ENCODE results near the gene TMEM150A.
A peak's percentile ranks its signal among the peaks of the same experiment; 100 is the strongest.
"Not testable (repeated sequence)": the region's sequence is repeated elsewhere in the genome, so short reads cannot be mapped to it uniquely, and the experiment has no call there.

Gene TMEM150A, protein sequence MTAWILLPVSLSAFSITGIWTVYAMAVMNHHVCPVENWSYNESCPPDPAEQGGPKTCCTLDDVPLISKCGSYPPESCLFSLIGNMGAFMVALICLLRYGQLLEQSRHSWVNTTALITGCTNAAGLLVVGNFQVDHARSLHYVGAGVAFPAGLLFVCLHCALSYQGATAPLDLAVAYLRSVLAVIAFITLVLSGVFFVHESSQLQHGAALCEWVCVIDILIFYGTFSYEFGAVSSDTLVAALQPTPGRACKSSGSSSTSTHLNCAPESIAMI

DNA sequence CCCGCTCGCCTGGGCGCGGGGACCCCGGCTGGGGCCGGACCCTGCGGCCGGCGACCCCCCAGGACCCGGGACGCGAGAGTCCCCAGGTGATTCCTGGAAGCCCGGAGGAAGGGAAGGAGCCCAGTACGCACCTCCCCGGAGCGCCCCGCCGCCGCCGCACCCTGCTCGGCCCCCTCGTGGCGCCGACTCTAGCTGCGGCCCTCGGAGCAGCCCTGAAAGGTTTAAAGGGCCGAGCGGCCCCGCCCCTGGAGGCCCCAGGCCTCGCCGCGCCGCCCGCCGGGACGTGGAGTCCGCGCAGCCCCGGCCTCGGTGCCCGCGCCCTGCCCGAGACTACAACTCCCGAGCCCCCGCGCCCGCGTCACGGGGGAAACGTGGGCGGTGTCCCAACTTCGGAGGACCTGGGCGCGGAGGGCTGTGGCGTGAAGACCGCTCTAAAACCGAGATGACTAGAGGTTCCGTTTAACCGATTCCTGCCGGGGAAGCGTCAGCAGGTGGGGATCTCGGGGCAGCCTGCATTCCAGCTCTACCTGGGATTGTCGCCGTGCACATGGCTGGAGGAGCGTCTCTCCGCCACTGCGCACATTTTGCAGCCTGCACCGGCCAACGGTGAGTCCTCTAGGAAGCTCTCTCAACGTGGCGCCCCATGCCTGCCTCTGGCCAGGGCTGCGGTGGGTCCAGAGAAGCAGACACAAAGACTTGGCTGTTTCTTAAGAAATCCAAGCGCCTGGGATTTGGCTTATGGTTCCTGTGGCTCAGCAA, at the start of gene TMEM150A:
Gene TMEM150A, minus strand, starts transcription at position 223 of the 759 bp plus-strand sequence. CDS start 750 bp downstream, outside the sequence.
- peak; percentile 60 for DNase-seq

DNA sequence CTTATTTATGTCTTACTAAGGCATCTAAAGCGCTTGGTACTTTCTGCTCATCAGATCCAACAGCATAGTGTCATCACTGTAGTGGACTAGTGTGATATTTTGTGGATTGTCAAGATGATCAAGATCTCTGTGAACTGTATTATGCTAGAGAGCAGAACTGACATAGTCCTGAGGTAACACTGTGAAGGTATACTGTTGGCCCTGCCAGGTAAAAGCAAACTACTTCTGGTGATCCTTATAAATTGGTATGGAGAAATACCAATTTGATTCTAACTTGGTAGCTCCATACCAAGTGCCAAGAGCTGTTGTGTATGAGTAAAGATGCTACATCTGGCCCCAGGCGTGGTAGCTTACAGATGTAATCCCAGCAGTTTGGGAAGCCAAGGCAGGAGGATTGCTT, 49.6 kb upstream of the TMEM150A start:
- no peak for DNase-seq

DNA sequence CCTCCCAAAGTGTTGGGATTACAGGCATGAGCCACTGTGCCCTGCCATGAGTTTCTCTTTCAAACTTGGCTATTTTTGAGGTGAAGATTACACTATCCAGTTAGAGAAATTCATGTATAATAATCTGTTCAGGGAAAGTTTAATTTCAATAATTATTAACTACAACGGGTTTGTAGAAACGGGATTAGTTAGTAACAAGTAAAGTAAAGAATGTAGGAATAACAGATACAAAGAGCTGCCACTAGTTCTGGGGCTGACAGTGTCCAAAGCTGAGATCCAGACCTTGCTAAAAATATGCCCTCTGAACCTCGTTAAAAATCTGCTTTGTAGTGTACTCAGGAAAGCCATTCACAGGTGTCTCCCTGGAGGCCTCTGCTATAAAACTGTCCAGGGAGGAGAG, 48.6 kb upstream of the TMEM150A start:
- DNase-seq = no peak

DNA sequence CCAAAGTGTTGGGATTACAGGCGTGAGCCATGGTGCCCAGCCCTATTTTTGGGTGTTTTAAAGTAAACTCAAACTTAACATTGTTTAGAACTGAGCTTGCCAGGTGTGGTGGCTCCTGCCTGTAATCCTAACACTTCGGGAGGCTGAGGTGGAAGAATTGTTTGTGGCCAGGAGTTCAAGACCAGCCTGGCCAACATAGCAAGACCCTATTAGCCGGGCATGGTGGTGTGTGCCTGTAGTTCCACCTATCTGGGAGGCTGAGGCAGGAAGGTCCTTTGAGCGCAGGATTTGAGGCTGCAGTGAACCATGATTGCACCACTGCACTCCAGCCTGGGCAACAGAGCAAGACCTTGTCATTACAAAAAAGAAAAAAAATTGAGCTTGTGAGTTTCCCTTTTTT, 48.0 kb upstream of the TMEM150A start:
- no peak for DNase-seq

DNA sequence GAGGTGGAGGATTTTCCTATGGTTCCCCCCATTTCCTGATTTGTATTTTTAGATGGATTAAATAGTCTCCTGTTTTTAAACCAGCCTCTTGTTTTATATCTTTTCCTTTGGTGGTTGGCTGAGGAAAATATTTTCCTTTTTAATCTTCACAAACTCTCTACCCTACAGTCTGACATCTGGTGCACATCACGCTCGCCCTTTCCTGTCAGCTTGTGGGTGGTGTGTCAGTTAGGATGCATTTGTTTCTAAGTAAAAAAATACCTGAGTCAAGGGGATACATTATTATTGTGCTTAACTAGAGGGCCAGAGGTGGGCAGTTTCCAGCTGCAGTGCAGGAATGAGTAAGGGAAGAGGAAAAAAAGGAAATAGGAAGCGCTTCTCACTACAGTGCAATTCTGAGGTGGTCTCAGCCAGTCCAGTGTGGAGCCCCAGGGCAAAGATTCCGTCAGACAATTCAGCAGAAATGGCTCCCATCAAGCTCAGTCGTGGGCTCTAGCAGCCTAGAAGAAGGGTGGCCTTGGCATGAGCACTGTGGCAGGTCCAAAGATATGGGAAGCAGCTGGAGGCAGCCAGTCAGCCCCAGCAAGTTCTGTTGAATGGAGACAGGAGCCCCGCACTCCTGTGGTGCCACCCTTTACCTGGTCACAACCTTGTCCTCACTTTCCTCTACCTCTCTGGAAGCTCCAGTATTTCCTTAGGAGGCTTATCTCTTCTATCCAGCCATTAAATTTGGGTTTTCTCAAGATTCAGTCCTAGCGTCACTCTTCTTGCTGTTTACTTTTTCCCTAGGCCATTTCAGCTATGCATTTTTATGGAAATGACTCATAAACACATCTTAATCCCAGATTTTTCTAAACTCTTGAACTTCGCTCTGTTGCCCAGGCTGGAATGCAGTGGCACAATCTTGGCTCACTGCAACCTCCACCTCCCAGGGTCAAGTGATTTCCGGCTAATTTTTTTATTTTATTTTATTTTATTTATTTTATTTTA, 47.0 kb upstream of the TMEM150A start:
- no peak for DNase-seq

DNA sequence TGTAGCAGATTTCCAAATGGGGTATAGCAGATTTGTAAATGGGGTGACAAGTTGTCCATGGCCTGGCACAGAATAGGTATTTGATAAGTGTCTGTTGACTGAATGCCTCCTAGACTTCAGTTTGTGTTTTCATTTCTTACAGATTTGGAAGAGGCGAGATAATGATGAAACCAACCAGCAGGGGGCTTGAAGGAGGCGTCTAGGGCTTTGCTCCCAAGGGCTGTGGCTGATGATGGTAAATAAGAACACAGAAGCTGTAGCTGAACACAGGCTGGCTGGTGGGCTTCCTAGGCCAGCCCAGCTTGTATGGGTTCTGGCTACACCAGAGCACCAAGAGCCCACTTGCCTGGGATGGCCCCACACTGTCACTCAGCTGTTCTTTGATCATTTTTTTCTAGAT, 46.1 kb upstream of the TMEM150A start:
- DNase-seq = no peak

DNA sequence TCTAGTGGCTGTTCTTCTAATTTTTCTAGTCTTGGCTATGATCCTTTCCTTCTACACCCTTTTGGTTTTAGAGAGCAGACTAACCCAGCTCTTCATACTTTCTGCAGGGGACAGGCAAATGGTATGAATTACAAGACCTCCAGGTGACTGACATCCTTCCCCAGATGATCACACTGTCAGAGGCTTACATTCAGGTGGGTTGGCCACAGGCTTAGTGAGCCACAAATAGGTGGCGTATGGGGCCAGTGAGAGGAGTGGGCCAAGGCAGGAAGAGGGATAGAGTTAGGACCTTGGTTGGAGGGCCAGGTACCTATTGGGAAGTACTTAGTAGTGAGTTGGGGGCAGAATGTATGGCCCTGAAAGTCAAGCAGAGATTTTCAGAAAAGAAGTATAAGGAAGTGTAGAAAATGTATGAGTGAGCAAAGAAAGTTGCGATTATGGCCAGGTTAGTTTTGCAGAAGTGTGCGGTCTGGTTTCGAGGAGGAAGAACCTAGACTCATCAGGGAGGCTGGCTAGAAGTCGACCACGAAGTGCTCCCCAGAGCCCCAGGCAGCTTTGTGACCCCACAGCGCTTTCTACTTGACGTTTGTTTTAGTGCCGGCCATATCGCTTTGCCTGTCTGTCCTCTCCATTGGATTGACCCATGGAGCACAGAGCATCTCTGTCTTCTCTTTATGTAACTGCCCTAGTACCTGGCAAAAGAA, 45.5 kb upstream of the TMEM150A start:
- no peak for DNase-seq

DNA sequence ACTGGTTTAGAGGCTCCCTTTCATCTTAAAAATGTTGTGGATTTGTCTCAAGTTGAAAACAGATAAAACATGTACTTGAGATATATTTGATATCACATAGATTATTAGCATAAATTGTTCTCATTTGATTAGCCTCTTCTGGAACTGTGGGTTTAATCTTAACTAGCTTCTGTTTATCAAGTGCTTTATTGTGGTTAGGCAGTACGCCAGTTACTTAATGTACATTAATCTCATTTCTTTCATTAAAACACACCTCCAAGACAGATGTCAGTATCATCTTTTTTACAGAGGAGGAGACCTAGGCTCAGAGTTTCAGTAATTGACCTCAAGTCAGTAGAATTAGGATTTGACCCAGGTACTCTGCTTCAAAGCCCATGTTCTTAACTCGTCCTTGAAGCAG, 43.7 kb upstream of the TMEM150A start:
- no peak for DNase-seq

DNA sequence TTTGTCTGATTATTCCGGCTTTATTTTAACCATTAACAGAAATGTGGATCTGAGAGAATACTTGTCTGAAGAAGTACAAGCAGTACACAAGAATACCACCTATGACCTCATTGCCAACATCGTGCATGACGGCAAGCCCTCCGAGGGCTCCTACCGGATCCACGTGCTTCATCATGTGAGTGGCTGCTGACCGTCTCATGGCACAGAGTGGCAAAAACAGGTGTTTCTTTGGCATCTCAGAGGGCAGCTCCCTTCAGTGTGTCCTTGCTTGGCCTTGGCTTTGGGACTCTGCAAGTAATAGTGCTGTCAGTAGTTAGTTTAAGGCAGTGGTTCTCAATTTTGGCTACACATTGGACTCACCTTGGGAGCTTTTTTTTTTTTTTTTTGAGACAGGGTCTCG, 42.4 kb upstream of the TMEM150A start:
- DNase-seq = no peak

DNA sequence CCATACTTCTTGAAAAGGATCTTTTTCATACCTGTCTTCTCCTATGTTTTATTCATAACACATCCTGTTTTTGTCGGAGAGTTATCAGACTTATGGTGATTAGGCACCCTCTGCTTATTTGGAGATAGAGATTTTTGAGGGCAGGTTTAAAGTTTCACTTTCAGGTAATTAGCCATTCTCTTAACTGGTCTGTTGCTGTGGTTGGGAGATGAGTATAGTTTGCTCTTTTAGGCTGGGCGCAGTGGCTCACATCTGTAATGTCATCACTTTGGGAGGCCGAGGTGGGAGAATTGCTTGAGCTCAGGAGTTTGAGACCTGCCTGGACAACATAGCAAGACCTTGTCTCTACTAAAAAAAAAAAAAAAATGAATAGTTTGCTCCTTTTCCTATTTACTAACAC, 40.2 kb upstream of the TMEM150A start:
- DNase-seq = no peak

DNA sequence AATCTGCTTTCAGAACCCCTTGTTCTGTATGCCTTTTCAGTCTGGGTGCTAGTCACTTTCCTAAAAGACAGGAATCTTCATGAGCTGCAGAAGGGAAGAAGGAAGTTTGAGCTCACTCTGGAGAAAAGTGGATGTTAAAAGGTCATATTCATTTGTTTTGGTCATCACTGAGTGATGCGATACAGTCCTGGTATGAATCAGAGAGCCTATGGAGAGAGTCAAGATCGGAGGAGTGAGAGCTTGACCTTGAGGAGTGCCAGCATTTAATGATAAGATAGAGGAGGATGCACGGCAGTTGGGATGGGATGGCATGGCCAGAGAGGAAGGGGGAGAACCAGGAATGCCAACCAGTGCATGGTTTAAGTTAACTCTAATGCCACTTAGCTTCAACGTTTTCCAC, 33.1 kb upstream of the TMEM150A start:
- no peak for DNase-seq

DNA sequence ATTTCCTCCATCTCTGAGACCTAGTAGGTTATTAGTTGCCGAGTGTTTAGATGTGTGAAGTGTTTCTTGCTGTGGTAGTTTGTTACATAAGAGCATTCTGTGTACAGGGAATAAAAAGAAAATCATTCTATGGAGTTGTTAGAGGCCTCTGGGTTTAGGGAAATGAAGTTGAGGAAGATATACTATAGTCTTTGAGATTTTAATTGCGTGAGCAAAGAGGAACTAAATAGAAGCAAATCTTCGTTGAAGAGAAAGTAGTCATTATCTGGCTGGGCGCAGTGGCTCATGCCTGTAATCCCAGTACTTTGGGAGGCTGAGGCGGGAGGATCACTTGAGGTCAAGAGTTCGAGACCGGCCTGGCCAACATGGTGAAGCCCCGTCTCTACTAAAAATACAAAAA, 32.5 kb upstream of the TMEM150A start:
- DNase-seq = no peak

DNA sequence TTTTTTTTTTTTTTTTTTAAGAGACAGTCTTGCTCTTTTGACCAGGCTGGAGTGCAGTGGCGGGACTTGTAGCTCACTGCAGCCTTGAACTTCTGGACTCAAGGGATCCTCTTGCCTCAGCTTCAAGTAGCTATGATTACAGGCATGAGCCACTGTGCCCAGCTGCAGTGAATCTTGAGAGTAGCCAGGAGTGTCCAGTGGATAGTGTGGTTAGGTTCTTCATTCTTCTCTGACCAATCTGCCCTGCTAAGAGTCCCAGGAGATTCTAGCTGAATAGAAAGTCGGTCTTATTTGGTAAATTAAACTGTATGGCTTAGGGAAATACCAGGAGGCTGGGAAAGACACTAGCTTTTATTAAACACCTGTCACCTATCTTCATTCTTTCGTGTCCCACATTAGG, 28.8 kb upstream of the TMEM150A start:
- no peak for DNase-seq

DNA sequence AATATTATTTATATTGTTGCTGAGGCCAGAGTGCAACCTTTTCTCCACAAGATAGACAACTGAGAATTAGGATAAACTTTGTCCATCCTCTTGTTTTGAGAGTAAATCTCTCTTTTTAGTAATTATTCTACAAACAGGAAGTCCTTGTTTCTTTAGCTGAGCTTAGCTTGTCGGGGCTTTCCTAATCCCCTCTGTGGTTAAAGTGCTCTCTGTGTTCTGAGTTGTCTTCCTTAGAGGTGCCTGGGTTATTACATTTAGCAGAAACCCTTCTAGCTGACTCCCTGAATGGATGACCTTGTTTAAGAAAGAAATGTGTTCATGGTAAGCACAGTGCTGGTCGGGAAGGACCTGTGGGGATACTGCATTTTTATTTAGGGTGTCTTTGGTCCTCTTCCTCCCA, 26.2 kb upstream of the TMEM150A start:
- DNase-seq = no peak

DNA sequence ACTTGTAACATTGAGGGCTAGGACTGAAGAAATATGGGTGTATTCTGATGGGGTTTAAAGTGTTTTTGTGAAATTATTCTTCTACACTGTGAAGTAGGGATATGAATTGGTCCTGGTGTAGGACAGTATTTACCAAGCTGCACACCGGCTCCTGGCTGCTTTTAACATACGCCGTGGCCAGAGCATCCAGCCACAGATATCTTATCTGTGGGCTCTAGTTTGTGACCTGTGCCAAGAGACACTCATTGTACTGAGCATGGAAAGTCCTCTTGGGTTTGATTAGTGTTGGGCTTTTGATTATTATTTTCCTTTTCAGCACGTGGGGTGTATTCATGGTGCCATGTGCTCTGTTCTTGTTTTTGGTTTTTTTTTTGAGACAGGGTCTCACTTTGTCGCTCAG, 21.5 kb upstream of the TMEM150A start:
- no peak for DNase-seq

DNA sequence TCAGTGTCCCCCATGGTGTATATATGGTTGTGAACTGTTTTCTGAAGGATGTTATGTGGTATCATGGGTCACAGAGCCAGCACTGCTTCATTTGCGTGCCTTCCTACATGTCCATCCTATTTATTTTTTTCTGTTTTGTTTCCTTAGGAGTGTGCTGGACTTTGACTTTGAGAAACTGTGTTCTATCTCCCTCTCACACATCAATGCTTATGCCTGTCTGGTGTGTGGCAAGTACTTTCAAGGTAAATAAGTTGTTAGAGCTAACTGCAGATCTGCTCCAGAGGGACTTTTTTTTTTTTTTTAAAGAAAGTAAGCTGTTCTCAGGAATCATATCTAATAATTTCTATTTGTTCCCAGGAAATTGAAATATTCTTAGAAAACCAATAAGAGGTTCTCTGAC, 18.8 kb upstream of the TMEM150A start:
- DNase-seq = no peak

DNA sequence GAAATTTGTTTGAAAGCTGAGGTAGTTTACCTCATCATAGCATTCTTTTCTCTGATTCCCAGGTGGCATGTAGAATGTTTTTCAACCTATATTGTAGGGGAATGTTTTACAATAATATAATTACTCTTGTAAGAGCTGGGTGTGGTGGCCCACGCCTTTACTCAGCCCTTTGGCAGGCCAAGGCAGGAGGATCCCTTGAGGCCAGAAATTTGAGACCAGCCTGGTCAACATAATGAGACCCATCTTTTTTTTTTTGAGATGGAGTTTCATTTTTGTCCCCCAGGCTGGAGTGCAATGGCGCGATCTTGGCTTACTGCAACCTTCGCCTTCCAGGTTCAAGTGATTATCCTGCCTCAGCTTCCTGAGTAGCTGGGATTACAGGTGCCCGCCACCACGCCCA, 17.1 kb upstream of the TMEM150A start:
- DNase-seq = no peak

DNA sequence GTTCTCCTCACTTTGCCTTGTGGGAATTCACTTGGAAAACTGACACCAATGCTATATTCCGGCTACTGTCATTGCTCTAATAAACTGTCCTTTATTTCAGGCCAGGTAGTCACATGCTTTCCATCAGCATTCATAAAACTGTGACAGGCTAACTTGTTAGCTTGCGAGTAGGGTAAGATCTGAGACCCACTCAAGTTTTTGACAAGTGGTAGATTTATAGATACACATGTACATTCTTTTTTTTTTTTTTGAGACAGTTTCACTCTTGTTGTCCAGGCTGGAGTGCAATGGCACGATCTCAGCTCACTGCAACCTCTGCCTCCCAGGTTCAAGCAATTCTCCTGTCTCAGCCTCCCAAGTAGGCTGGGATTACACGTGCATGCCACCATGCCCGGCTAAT, 15.2 kb upstream of the TMEM150A start:
- not testable (repeated sequence) for DNase-seq

DNA sequence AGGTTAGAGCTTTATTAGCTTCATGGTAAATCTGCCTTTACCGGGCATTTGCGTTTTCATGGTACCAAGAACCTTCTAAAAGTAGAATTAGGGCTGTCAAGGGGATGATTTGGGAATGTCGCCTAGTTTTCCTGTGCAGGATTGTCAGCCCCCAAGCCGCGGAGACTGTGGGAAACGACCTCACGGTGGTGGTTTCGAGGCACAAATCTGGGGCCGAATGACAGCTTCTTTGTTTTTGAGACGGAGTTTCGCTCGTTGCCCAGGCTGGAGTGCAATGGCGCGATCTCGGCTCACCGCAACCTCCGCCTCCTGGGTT, 12.9 kb upstream of the TMEM150A start:
- no peak for DNase-seq

DNA sequence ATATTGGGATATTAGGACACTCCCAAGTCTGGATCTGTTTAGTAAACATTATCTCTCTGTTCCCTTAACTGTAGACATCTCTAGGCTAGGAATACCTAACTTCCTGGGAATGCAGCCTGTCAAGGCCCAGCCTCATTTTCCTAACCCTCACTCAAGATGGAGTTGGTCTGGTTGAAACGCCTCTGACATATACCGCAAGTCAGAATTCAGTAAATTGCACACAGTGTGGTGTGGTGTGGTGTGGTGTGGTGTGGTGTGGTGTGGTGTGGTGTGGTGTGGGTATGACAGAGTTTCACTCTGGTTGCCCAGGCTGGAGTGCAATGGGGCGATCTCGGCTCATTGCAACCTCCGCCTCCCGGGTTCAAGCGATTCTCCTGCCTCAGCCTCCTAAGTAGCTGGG, 12.3 kb upstream of the TMEM150A start:
- not testable (repeated sequence) for DNase-seq

DNA sequence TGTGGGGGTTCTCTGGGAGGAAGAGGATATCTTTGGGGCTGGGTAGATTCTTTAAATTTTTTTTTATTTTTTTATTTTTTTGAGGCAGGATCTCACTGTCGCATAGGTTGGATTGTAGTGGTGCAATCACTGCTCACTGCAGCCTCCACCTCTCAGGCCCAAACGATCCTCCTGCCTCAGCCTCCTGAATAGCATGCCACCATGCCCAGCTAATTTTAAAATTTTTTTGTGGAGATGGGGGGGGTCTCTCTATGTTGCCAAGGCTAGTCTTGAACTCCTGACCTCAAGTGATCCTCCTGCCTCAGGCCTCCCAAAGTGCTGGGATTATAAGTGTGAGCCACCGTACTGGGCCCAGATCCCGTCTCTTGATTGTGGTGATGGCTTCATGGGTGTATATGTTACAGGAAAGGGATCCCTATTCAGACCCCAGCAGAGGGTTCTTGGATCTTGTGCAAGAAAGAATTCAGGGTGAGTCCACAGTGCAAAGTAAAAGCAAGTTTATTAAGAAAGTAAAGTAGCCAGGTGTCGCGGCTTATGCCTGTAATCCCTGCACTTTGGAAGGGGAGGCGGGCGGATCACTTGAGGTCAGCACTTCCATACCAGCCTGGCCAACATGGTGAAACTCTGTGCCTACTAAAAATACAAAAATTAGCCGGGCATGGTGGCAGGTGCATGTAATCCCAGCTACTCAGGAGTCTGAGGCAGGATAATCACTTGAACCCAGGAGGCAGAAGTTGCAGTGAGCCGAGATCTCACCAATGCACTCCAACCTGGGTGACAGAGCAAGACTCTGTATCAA, 11.4 kb upstream of the TMEM150A start:
- no peak for DNase-seq

Measured in DMS79 (cell line).